Stimulated activated CD8-positive, alpha-beta memory T cell treated with anti-CD3 and anti-CD28 coated beads, Interleukin-4, amount 100 ng/mL, for 4 hours (primary cell): ENCODE results near the gene CSNK1D.

ENCODE experiments used
- DNase-seq, 2 donors: peaks; one replicate each; pipeline ENCODE4 v3.0.0-alpha.2; 2020; ENCODE audit warnings: low read depth in 2 of 2, low spot score in 1 of 2

Gene CSNK1D

DNA sequence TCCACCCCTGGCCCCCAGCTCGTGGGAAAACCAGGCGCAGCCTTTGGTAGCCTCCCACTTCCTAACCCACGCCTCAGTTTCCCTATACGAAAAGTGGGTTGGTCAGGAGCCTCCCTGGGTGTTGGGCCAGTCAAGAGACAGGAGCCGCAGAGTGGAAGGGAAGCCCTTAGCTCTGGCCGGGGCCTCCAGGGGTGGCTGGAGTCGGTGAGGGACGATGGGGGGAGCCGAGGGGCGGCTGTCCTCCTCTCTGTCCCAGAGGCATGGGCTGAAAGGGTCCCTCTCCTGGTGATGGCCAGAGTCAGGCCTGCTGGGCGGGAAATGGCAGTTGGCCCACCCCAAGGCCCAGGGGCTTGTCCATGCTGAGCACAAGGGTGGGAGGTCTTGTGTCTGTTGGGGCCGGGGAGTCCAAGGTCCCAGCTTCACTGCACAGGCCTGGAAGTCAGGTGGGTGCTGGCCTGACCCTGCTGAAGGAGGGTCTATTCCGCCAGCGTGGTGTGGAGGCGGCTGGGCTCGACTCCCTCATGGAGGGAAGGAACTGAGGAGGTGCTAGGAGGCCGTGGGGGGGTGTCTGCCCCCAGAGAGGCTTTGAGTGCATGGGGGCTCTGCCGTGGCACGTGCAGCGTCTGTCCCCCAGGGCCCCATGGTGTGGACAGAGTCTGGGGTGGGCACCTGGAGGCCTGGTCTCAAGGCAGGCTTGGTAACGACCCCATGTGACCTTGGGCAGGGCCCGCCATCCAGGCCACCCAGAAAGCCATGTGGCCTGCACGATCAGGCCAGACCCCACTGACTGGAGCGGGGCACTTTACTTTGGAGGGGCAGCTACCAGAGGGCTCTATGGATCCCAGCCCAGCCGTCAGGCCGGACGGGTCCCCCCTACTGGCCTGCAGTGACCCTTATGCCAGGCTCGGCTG lies 43.5 kb downstream of the CSNK1D start:
- DNase-seq, result no peak

DNA sequence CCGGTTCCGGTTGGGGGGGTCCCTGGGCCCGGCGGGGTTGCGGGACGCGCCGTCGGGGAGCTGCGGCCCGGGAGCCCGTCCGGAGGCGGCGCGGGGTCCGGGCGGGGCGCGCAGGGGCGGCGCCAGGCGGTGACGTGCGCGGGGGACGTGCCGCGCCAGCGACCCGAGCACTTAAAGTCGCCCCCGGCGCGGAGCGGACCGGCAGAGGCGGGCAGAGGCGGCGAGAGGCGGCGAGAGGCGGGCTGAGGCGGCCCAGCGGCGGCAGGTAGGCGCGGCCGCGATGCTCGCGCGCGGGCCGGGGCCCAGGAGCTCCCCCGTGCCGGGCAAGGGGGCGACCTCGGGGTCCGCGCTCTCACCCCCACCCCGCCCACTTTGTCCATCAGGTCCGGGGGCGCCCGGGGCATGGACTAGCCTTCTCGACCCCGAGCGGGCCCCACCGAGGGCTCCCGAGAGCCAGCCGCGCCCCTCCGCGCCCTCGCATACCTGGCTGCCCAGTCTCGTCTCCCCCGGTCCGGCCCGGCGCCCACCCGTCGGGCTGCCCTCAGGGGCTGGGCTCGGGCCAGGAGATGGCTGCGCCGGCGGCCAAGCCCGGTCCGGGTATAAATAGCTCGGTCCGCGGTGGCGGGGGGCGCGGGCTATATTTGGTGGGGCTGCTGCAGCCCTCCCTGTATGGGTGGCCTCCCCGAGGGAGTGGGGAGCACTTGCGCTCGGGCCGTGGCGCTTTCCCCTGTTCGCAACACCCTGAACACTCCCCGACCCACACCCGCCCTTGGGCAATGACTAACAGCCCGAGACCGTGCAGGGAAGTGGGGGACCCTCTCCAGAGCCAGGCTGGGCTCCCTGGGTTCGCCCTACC lies 44.4 kb downstream of the CSNK1D start, which contains the start of gene SLC16A3:
Gene SLC16A3 (plus strand): TSS at position 201 of the 856 bp plus-strand sequence. CDS start 6,967 bp downstream, outside the sequence.
- no peak for DNase-seq

- no peak for DNase-seq
Observed at GRCh38 chr17:82228278-82228841, 45.1 kb downstream of the CSNK1D start.

GRCh38 chr17:82227629-82228277 lies 45.7 kb downstream of the CSNK1D start:
- no peak for DNase-seq

GRCh38 chr17:82226809-82227628 lies 46.5 kb downstream of the CSNK1D start:
- DNase-seq, result no peak

- no peak for DNase-seq
Observed at GRCh38 chr17:82226146-82226808, 47.2 kb downstream of the CSNK1D start.

DNA sequence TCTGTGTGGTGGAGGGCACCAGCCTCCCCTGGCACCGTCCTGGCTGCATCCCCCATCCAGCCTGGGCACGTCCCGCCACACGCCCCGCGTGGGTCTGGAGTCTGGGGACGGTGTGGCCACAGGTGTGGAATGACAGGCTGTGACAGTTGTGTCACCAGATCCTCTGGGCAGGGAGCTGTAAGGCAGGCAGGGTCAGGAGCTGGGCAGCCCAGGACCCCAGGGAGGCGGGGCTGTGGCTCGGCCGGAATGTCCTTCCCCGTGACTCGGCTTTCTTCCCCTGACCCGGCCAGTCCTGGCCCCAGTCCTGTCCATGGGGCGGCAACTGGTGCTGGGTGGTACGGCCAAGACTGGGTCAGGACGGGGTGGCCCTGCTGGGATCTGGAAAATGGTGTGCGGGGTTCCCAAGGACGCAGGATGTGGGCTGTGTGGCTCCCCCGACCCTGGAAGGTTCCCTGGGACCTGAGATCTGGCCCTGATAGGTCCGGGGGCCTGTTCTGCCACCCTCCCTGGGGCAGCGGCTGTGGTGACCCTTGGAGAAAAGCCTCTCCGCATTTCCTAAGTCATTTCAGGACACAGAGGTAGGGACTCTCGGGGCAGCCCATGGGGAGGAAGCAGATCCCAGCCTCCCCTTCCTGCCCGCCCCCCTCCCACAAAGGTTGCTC lies 48.0 kb downstream of the CSNK1D start:
- DNase-seq, result no peak

GRCh38 chr17:82224666-82225065 lies 48.8 kb downstream of the CSNK1D start:
- DNase-seq, result no peak

- DNase-seq, result no peak
Observed at GRCh38 chr17:82223517-82223916, 50.0 kb downstream of the CSNK1D start.

GRCh38 chr17:82222816-82223215 lies 50.7 kb downstream of the CSNK1D start:
- DNase-seq, result no peak

GRCh38 chr17:82221341-82221902 lies 52.1 kb downstream of the CSNK1D start:
- no peak for DNase-seq

DNA sequence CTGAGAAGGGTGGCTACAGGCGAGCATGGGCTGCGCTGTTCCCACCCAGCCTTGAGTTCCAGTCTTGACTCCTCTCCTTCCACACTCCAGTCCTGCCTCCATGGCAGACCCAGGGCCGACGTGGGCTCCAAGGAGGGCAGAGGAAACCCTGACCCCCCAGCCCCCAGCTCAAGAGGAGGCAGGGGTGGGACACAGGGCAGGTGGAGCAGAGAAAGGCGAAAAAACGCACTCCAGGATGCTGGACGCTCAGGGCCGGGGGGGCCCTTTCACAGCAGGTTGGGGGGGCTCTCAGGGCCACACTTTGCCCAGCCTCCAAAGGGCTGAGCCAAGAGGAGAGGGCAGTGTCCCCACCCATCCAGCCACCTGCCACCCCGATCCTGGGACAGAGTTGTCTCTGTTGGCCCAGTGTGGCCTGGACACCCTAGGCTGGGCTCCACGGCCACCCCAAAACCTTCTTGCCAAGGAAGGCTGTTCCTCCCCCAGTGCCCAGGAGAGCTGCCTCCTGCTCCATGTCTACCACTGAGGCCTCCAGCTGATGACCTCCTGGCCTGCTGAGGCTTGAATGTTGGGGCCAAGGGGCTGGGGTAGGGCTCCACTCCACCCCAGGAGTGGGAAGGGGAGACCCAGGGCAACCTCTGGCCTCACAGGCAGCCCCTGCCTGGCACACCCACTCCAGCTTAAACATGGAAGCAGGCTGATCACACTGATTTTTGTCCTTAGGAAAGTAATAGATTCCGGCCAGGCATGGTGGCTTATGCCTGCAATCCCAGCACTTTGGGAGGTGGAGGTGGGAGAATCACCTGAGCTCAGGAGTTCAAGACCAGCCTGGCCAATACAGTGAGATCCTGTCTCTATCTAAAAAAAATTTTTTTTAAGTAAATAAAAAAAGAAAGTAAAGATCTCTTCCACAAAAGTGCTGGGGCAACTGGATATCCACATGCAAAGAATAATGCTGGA lies 53.5 kb downstream of the CSNK1D start:
- no peak for DNase-seq

DNA sequence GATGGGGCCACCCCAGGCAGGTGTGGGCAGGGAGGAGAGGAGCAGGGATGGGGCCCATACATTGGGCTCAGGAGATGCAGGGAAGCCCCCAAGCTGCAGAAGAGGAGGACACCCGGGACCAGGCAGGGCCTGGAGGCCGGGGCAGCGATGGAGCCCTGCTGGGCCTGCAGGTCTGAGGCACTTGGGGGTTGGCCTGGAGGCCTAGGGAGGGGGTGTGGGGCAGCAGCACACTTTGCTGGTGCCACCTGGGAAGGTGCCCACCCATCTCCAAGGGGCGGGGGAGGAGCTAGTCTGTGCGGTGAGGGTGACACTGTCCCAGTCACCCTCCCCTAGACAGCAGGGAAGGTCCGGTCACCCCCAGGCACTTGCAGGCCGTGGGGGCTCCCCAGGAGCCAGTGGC lies 54.4 kb downstream of the CSNK1D start:
- DNase-seq, result no peak

- DNase-seq, result no peak
Observed at GRCh38 chr17:82218349-82219075, 55.0 kb downstream of the CSNK1D start.

GRCh38 chr17:82217530-82218204 lies 55.8 kb downstream of the CSNK1D start:
- no peak for DNase-seq

GRCh38 chr17:82217120-82217529 lies 56.4 kb downstream of the CSNK1D start:
- DNase-seq, result no peak
